LNCaP clone FGC (cell line): ENCODE measurements around the gene SFRP4.

Experiments used
- DNase-seq: peaks from one replicate; pipeline ENCODE4 v3.0.0-alpha.2; 2011; ENCODE audit warnings: low read depth
- H3K4me3 ChIP-seq: 2 replicates; pipeline ENCODE4 v1.5.1; 2011; ENCODE audit warnings: mild to moderate bottlenecking, low read depth, low read length, control low read depth
- TF ChIP-seq, protein P1 (sequence below): IDR thresholded peaks from 2 replicates; pipeline ENCODE4 v1.5.1; 2012; ENCODE audit warnings: mild to moderate bottlenecking; ENCODE audit not compliant: control insufficient read depth, insufficient read depth; ENCODE audit errors: extremely low read depth

SFRP4 gene

DNA sequence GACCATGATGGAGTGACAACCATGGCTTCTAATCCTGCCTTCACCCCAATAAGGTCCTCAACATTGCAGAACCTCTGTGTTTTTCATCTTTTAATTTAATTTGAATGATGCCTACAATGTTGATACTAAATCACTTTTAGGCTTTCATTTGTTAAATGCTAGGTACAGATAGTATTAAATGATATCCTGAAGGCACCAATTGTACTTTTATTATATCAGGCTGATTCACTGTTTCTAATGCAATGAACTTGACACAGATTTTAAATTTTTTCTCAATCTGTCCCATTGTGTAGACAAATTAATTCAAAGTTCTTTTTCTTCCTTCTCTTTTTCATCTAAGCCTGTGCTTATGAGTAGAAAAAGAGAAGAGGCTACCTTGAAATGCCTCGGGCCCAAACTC is 9.0 kb upstream of the SFRP4 start:
- H3K4me3 ChIP-seq, result no peak overlapping the region
- TF ChIP-seq, protein P1, sequence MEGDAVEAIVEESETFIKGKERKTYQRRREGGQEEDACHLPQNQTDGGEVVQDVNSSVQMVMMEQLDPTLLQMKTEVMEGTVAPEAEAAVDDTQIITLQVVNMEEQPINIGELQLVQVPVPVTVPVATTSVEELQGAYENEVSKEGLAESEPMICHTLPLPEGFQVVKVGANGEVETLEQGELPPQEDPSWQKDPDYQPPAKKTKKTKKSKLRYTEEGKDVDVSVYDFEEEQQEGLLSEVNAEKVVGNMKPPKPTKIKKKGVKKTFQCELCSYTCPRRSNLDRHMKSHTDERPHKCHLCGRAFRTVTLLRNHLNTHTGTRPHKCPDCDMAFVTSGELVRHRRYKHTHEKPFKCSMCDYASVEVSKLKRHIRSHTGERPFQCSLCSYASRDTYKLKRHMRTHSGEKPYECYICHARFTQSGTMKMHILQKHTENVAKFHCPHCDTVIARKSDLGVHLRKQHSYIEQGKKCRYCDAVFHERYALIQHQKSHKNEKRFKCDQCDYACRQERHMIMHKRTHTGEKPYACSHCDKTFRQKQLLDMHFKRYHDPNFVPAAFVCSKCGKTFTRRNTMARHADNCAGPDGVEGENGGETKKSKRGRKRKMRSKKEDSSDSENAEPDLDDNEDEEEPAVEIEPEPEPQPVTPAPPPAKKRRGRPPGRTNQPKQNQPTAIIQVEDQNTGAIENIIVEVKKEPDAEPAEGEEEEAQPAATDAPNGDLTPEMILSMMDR, result no peak

DNA sequence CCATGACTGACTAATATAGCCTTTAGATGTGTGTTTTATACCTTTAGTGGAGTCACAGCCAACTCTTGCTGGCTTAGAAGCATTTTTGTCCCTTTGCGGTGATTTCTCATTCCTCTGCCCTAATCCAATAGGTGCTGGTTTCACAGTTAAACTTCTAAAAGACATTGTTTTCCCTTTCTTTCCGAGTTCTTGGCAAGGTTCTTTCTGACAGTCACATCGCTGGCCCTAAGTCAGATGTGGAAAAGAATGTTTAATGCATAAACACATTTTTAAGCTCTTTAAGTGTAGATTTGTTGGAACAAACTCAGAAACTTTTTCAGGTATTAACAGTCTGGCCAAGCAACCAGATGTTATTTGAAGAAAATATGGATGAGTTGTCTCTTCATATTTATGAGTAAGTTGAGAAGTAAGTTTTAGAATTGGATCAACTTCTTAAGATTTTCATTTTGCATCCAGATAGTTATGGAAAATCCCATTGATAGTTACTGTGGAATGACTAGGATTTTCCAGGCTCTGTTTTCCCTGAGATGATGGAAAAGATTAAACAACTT is 7.9 kb upstream of the SFRP4 start:
- DNase-seq, result no peak
- no peak overlapping the region for H3K4me3 ChIP-seq
- TF ChIP-seq, protein P1, result no peak

More for the DNA sequence above, 9.0 kb upstream of the SFRP4 start:
- no peak for DNase-seq

DNA sequence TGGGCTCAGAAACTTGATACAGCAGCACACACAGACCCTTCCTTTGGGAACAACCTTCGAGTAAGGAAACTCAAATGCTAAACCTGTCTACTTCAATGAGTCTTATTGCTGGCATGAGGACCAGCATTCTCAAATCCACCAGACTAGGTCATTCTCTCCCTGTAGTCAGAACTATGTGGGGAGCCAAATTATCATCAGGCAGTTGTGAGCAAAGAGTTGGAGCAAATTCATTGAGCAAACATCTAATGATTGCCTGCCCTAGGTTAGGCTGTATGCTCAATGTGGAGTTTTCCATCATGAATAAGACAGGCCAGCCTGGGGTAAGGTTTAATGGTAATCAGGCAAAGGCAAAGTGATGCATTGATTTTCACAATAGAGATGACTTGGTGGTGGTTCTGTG is 7.4 kb upstream of the SFRP4 start:
- no peak for DNase-seq
- TF ChIP-seq, protein P1, result no peak
- H3K4me3 ChIP-seq, result no peak overlapping the region

DNA sequence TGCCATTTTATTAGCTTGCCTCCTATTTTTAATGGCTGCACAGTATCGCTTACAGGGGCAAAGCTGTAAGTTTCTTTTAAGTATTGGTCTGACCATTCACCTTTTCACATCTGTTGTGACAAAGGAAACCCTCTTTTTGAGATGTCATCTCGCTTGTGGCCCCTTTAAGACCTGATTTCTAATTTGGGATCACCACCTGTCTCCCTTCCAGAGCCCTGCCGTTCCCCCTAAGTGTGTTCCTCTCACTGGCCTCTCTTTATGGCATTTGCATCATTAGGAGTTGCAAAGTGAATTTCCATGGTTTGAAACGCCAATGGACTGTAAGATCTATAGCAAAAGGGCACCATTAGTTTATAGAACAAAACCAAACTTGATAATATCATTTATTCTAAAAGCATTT is 5.3 kb upstream of the SFRP4 start:
- DNase-seq, result no peak
- TF ChIP-seq, protein P1, result no peak
- no peak overlapping the region for H3K4me3 ChIP-seq

DNA sequence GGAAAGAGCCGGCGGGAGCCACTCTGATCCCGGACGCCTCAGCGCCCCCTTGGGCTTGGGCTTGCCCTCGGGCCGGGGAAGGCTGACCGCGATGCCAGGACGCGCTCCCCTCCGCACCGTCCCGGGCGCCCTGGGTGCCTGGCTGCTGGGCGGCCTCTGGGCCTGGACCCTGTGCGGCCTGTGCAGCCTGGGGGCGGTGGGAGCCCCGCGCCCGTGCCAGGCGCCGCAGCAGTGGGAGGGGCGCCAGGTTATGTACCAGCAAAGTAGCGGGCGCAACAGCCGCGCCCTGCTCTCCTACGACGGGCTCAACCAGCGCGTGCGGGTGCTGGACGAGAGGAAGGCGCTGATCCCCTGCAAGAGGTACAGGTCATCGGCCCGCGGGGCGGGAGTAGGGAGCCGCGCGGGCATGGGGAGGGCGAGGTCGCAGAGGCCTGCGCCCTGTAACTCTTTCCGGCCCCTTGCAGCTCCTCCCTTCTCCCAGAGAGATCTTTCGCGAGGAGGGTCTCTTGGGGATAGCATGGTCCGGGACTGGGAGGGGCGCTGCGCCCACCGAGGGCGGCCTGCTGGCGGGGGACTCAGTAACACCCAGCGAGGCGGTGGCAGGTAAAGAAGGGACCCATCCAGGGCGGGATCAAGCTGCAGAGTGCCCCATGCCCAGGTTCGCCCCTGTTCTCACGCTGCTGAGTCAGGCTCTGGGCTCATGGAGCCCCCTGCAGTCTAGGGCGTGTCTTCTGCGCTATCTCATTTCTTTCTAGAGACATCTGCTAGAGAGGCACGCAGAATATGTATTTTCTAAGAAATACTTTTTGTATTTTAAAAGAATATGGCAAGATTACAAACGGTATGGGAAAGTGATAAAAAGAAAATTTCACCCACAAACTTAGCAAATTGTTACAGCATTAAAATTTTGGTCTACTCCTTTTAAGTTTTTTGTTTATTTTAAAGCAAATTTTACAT is 4.5 kb upstream of the SFRP4 start:
- no peak for DNase-seq
- H3K4me3 ChIP-seq, result peak overlapping the region; percentile 50
- TF ChIP-seq, protein P1, result no peak

DNA sequence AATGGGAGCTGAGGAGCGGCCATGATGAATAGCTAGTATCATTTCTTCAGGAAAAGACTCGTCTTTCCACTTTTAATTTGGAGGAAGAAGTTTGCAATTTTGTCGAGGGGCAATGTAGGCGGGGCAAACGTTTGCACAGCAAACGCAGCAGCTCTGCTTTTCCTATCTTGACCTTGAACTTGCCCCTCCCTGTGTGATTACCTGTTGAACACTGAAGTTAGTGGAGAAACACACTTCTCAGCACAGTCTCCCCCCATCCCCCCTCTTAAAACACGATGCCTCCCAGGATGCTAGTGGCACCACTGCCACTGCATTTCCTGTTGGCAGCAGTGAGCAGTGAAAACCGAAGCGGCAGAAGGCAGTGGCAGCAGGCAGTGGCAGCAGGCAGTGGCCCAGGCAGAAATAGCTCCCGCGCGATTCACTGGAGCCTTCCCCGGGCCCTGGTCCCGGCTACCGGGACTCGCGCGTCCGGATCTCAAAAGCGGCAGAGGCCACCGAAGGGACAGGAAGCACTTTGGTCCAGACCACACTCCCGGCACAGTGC is 3.8 kb upstream of the SFRP4 start, which contains the start of gene EPDR1:
TSS of gene EPDR1 (plus strand) at position 336 of the 544 bp plus-strand sequence. CDS start 300 bp downstream, outside the sequence.
- no peak for DNase-seq

More for the DNA sequence above, 3.8 kb upstream of the SFRP4 start, which contains the start of gene EPDR1:
- TF ChIP-seq, protein P1, result peak; percentile 42; the same call in 1 of the 2 replicates
- H3K4me3 ChIP-seq, result peak within 1 kb of the TSS; percentile 50
